GM18505 (cell line): ENCODE data around the gene CAPN14.
"Not testable (repeated sequence)": the region's sequence is repeated elsewhere in the genome, so short reads cannot be mapped to it uniquely, and the experiment has no call there.

Source experiments
- ATAC-seq: cut with Tn5 transposase; IDR thresholded peaks from one replicate; pipeline ENCODE4 v1.9.1; 2021; ENCODE audit not compliant: unreplicated experiment
- POLR2A ChIP-seq: IDR thresholded peaks from 4 replicates; pipeline ENCODE4 v1.6.1; 2011; ENCODE audit warnings: borderline replicate concordance; ENCODE audit not compliant: insufficient read depth, insufficient read length; ENCODE audit errors: extremely low read depth

CAPN14 gene

DNA sequence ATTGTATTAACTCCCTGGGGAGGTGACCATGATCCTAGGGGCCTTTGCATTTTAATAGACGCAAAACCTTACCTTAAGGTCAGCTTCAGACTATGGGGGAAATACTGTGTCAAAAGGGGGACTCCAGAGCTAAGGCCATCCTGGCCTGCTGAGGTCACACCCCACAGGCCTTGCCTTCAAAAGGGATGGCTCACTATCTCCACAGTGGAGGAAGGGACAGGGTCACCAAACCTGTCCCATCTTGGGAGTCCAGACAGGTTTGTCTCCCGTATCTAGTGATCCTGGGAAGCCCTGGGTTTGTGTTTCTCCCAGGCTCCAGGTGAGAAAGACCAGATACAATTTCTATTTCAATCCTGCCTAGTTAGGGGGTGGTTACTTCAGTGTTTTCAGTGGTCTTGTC is 24.9 kb downstream of the CAPN14 start:
- no peak for TF ChIP-seq POLR2A
- ATAC-seq = no peak

DNA sequence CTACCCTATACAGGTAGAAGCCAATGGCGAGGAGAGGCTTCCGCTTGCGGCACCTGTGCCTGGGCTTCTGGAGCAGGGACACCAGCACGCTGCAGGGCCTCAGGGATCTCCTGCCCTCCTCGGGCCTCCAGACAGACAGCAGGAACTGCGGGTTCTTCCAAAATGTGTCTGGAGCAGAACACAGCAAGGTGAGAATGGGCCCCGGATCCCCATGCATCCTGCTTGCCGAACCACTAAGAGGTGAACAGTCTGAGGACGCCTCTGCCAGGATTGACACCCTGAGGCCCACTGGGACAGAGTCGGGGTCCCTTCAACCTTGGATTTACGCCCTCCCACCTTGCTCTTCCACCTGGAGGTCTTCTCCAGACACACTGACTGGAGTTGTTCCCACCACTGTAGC is 25.4 kb downstream of the CAPN14 start:
- no peak for ATAC-seq
- no peak for TF ChIP-seq POLR2A

DNA sequence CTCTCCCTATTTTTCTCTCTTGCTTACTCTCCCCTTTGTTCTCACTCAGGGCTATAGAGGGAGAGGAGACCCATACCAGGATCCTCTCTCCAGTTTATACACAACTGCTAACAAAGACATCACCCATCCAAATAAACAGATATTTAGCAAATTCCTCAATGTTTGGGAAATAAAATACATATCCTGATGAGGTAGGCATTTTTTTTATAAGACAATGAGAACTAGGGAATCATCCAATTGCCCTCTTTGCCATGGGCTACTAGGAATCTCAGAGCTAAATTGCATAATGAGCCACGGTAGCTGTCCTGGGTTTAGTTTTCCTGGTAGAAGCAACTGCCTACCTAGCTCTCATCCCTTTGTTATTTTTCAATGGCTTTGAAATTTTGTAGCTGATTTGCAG is 27.1 kb downstream of the CAPN14 start:
- no peak for ATAC-seq
- no peak for TF ChIP-seq POLR2A

DNA sequence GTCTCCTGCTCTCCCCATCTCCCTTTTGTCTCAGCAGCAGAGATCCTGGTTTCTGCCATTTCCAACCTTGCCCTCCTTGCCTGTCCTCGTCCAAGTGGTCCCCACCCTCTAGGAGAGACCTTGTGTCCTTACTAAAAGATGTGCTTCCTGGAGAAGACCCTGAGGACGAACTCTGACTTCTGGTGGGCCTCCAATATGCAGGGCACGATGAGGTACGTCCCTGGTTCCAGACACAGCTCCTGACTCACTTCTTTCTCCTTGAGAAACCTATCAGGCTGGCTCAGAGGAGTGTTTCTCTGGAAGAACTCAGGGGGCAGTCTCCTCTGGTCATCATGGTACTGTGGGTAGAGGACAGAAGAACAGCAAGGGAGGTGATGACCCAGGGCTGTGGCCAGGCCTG is 28.2 kb downstream of the CAPN14 start:
- no peak for TF ChIP-seq POLR2A
- ATAC-seq = no peak

DNA sequence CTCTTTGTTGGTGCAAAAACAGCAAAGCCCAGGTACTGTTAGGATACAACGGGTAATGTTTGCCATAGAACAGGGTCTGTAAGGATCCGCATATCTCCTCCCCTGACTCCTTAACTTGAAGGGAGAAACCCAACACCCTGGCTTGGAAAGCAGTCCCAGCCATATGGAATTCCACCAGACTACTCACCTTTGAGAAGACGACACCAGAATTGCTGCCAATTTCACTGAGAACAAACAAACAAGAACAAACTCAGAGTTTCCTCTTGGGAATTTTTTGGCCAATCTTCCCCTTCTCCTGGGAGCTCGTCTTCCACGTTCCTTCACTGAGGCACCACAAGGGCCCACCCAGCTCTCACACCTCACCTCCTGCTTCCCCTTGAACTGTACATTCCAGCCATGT is 29.2 kb downstream of the CAPN14 start:
- no peak for ATAC-seq
- no peak for TF ChIP-seq POLR2A

DNA sequence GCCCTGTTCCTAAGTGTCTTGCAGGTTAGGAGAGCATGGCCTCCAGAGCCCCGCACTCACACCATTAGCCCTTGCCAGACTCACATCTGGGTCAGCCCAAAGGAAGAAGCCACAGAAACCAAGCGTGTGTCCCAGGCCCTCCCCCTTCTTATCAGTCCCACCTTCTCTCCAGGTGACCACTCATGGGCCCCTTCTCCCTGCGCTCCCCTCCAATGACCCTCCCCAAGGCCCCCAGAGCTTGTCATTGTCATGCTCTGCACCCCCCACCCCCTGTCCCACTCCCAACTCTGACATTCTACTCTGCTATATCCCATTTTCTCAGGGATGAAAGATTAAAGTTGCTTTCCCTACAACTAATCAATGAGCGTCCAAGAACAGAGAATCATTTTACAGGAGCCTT is 30.1 kb downstream of the CAPN14 start:
- TF ChIP-seq POLR2A = no peak
- ATAC-seq = no peak

DNA sequence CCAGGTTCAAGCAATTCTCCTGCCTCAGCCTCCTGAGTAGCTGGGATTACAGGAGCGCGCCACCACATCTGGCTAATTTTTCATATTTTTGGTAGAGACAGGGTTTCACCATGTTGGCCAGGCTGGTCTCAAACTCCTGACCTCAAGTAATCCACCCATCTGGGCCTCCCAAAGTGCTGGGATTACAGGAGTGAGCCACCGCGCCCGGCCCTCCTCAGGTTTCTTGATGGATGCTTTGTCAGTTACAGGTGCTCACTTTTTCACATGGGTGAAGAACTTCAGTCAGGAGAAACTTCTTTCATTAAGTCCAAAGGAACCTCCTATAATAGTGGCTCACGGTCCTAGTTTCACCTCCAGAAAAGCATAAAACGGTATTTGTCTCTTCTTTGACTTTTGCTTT is 33.3 kb downstream of the CAPN14 start:
- not testable (repeated sequence) for ATAC-seq

DNA sequence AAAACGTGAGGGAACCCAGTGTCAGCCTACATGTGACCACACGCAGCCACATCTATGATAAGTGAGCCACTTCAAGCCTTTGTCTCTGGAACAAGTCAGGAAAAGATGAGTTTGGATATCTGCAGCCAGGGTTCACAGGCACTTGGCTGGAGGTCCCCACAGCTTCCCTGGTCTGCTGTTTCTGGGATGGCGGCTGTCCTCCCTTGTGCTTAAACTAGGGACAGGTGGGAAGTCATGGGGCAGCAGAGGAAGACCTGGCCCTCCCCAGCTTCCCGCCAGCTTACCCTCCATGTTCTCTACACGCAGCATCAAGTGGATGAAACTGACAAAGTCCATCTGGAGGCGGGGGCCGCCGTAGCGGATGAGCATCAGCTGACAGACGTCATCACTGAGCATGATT is 40.6 kb downstream of the CAPN14 start:
- no peak for ATAC-seq
- TF ChIP-seq POLR2A = no peak

DNA sequence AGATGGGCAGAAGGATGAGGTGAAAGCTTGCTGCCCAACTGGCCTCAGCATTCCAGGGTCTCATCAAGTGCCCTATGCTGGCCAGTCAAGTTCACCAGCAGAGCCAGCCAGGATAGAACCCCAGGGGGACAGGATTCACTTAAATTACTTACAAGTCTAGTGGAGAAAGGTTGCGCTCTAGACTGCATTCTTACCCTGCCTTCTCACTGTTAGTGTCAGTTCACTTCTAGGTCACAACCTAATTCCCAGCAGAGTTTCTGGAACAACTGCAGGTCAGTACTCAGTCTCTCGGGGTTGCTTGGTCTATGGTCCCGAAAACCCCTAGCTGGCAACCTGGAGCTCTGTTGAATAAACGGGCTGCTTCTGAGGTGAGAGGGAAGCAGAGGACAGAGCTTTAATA is 46.2 kb downstream of the CAPN14 start:
- no peak for TF ChIP-seq POLR2A
- no peak for ATAC-seq

DNA sequence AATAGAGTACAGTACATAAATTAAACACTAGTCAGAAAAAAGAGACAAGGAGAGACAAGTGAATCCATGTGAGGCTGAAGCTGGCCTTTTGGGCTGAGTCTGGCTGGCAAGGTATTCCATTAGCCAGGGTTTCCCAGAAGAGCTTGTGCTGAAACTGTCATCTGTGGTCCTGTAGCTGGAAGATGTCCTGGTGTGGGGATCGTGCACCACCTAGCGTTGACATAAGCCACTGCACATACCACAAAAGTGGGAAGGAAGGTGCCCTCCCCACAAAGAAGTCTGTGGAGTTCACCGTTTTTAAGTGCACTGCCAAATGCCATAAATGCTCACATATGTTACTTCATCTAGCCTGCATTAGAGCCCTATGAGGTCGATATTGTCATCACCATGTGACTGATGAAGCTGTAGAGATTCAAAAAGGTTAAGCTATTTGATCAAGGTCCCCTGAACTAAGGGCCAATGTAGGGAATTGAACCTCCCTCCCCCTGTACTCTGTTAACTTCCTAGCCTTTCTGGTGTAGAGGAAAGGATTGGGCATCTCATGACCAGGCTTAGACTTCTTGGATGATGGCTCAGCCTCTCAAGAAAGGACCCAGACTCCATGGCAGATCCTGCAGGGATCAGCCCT is 47.1 kb downstream of the CAPN14 start:
- ATAC-seq = no peak

DNA sequence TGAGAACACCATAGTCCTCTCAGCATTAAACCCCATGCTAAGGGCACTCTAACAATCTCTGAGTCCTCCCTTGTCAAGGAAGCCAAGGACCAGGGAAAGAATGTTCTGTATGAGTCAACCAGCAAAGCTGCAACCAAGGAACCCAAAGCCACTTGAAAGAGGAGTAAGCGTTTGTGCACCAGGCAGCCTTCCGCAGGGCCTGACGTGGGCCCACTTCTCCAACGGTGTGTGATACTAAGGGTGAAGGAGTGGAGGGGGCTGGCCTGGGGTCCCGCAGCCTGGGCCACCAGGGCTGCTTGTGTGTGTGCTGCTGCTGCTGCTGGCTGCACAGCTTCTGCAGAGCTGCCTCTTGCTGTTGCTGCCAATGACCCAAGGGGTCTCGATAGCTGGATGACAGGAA is 49.0 kb downstream of the CAPN14 start:
- no peak for ATAC-seq
- no peak for TF ChIP-seq POLR2A

More for the DNA sequence above, 47.1 kb downstream of the CAPN14 start:
- TF ChIP-seq POLR2A = no peak

DNA sequence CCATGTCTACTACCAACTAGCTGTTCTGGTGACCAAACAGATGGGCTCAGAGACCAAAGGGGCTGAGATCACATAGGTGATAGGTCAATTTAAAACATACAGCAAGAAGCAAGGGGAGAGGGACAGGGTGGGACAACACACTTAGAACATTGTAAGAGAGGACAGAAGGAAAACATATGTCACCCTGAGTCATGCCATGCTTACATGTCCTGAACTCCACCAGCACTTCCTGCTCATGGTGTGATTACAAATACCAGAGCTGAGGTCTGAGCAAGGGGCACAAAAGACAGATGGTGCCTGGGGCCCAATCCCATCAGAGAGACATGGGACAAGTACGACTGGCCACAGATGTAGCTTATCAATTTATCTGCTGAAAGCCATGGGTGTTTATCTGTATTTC is 50.4 kb downstream of the CAPN14 start:
- no peak for ATAC-seq
- no peak for TF ChIP-seq POLR2A

DNA sequence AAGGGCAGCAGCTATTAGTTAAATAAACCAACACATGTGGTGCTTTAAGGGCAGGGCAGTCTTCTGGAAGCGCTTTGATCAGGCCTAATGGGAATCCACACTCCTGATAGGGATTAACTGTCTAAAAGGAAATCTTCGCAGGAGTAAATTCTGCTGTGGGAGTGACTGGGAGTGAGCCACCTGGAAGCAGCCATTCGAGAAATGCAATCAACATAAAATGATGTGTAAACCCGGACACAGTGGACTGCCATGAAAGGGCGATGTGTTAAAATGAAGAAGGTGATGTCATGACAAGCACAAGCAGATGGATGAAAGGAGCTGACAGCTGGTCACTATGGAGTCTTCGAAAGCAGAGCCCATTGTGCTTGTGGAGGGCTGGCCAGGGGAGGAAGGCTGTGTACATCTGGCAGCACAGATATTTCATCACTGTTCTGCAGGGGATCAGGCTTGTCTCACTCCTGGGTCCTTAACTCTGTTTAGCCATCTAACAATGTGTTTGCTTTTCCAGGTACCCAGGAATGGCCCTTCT is 54.2 kb downstream of the CAPN14 start:
- no peak for TF ChIP-seq POLR2A
- ATAC-seq = no peak

DNA sequence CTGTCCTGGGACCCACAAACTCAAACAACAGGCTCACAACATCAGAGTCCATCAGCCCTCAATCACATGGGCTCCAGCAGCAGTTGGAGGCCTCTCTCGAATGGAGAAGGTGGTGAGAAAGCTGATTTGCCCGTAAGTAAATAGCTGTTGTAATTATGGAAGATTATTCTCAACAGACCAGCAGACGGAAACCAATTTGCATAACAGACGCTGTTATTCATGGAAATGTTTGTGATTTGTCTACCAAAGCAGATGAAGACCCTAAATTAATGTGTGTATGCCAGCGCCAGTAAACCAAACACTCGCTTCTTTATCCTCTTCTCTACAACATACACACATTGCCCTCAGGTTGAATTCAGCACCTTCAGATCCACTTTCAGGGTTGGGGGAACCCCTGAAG is 55.7 kb downstream of the CAPN14 start:
- no peak for ATAC-seq
- no peak for TF ChIP-seq POLR2A

DNA sequence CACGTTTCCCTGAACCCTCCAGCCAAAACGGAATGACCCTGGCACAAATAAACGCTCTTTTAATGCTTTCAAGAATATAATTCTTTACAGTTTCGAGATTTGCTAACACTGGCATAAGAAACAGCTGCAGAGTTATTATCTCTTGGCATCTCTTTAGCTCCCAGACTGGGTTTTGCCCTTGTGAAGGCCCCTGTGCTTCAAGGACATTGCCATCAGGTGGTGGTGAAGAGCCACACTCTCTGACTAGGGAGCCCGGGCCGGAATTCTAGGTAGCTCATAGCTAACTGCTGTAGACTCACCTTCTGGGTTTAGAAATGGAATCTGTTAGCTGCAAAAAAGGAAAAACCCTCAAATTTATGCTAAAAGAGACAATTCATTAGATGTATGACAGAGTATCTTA is 65.8 kb downstream of the CAPN14 start:
- TF ChIP-seq POLR2A = no peak
- no peak for ATAC-seq
